Naive B cell (primary cell): ENCODE results near the gene CDK5RAP1. TPM values are rescaled to one million over a fixed set of nuclear protein-coding genes. Genes with fewer than 3 reads are reported as not detected.
"Not testable (repeated sequence)": the region's sequence is repeated elsewhere in the genome, so short reads cannot be mapped to it uniquely, and the experiment has no call there.

Source experiments
- ATAC-seq, 2 donors: fragments of 150-1000 bp; cut with Tn5 transposase; 2 replicates each; pipeline ENCODE4 v1.10.0; 2021; ENCODE audit warnings: low read depth in 2 of 2, mild to moderate bottlenecking in 2 of 2, moderate library complexity in 2 of 2
- DNase-seq: peaks from one replicate; pipeline ENCODE4 v3.0.0; 2022
- H3K27ac Mint-ChIP-seq, 6 donors: one replicate each; pipeline ENCODE4 v1.8.0; 2020 to 2022; ENCODE audit warnings: mild to moderate bottlenecking in 6 of 6, mixed read lengths in 6 of 6, moderate library complexity in 5 of 6, inconsistent platforms in 2 of 6
- H3K27me3 Mint-ChIP-seq, 3 donors: one replicate each; pipeline ENCODE4 v1.8.0; 2021 to 2022; ENCODE audit warnings: mixed read lengths in 3 of 3, mild to moderate bottlenecking in 1 of 3
- H3K36me3 Mint-ChIP-seq, 2 donors: one replicate each; pipeline ENCODE4 v1.8.0; 2020 to 2022; ENCODE audit warnings: mixed read lengths in 2 of 2, inconsistent platforms in 1 of 2, mild to moderate bottlenecking in 1 of 2
- H3K4me1 Mint-ChIP-seq, 3 donors: one replicate each; pipeline ENCODE4 v1.8.0; 2020 to 2022; ENCODE audit warnings: mixed read lengths in 3 of 3, inconsistent platforms in 1 of 3, mild to moderate bottlenecking in 1 of 3, moderate library complexity in 1 of 3
- H3K4me3 Mint-ChIP-seq, 8 donors: one replicate each; pipeline ENCODE4 v1.8.0; 2020 to 2022; ENCODE audit warnings: mild to moderate bottlenecking in 8 of 8, mixed read lengths in 8 of 8, moderate library complexity in 8 of 8, inconsistent platforms in 2 of 8
- H3K9me3 Mint-ChIP-seq, 7 donors: one replicate each; pipeline ENCODE4 v1.8.0; 2020 to 2022; ENCODE audit warnings: mixed read lengths in 7 of 7, mild to moderate bottlenecking in 5 of 7, inconsistent platforms in 2 of 7, moderate library complexity in 1 of 7
- polyA plus RNA-seq, 6 donors: library from polyadenylated mRNA; unstranded; fragments of 300-500 nt; fragmentation: Illumina TruSeq; gene quantifications; one replicate each; pipeline ENCODE4 v1.2.3, GENCODE V29; 2021; ENCODE audit warnings: low read depth in 6 of 6

CDK5RAP1 gene
- polyA plus RNA-seq, result 10 to 100 TPM; 22.4 to 53.5 (median 28.8) TPM

- H3K27ac Mint-ChIP-seq, result peak within 1 kb of the TSS; percentile 61 to 94 (median 87)
- H3K4me1 Mint-ChIP-seq, result peaks cover 28 to 60% (median 58%) of the 10 kb centered on the region in 3 donors
- H3K4me3 Mint-ChIP-seq, result peak within 1 kb of the TSS; percentile 92 to 99 (median 97)
- no peaks in the 10 kb centered on the region for H3K36me3 Mint-ChIP-seq
- H3K9me3 Mint-ChIP-seq, result no peaks in the 10 kb centered on the region
- peak; percentile 77 for DNase-seq
- peak; percentile 97 to 99 for ATAC-seq
- H3K27me3 Mint-ChIP-seq, result no peaks in the 10 kb centered on the region
Measured at GRCh38 chr20:33401184-33401920, at the start of gene CDK5RAP1. Gene CDK5RAP1 (minus strand): TSS chr20:33401519. CDS start chr20:33397064, 4,455 bp downstream.

GRCh38 chr20:33450867-33451266 is 49.5 kb upstream of the CDK5RAP1 start:
- no peak for ATAC-seq
- H3K4me1 Mint-ChIP-seq, result peaks cover 0 to under 1% (median 0%) of the 10 kb centered on the region in 3 donors

GRCh38 chr20:33445881-33446625 is 44.7 kb upstream of the CDK5RAP1 start:
- Mint-ChIP-seq H3K4me1 (peaks cover 27 to 37% (median 30%) of the 10 kb centered on the region in 3 donors), H3K9me3 (peaks cover 0 to 2% (median 0%) of the 10 kb centered on the region in 7 donors), H3K4me3 (peak overlapping the region in 2 of 8 donors; percentile 35 to 89), H3K27ac (peak overlapping the region in 3 of 6 donors; percentile 3 to 43 (median 9)), H3K27me3 (no peaks in the 10 kb centered on the region), H3K36me3 (no peaks in the 10 kb centered on the region)
- no peak for DNase-seq
- no peak for ATAC-seq

More at GRCh38 chr20:33450867-33451266, 49.5 kb upstream of the CDK5RAP1 start:
- no peak overlapping the region for H3K4me3 Mint-ChIP-seq
- no peaks in the 10 kb centered on the region for H3K27me3 Mint-ChIP-seq
- no peaks in the 10 kb centered on the region for H3K36me3 Mint-ChIP-seq
- no peak for DNase-seq
- H3K27ac Mint-ChIP-seq, result no peak overlapping the region
- H3K9me3 Mint-ChIP-seq, result peaks cover 0 to 2% (median 0%) of the 10 kb centered on the region in 7 donors

- H3K4me1 Mint-ChIP-seq, result peaks cover 27 to 38% (median 30%) of the 10 kb centered on the region in 3 donors
- H3K9me3 Mint-ChIP-seq, result peaks cover 0 to 2% (median 0%) of the 10 kb centered on the region in 7 donors
- DNase-seq (no peak), ATAC-seq (no peak)
- peak overlapping the region; percentile 89 to 95 (median 92) for H3K4me3 Mint-ChIP-seq
- no peaks in the 10 kb centered on the region for H3K27me3 Mint-ChIP-seq
- H3K36me3 Mint-ChIP-seq, result no peaks in the 10 kb centered on the region
- peak overlapping the region in 5 of 6 donors; percentile 1 to 89 (median 66) for H3K27ac Mint-ChIP-seq
Measured at GRCh38 chr20:33444797-33445560, 43.7 kb upstream of the CDK5RAP1 start.

GRCh38 chr20:33443512-33444239 is 42.4 kb upstream of the CDK5RAP1 start, which contains the start of gene SNTA1:
Gene SNTA1 (minus strand): TSS chr20:33443763. CDS start chr20:33443620, 143 bp downstream.
- Mint-ChIP-seq H3K4me1 (peaks cover 27 to 38% (median 30%) of the 10 kb centered on the region in 3 donors), H3K4me3 (peak within 1 kb of the TSS; percentile 89 to 95 (median 93)), H3K9me3 (peaks cover 0 to 2% (median 0%) of the 10 kb centered on the region in 7 donors), H3K36me3 (no peaks in the 10 kb centered on the region), H3K27ac (peak within 1 kb of the TSS; percentile 67 to 95 (median 90)), H3K27me3 (no peaks in the 10 kb centered on the region)
- ATAC-seq (peak; percentile 77 to 81), DNase-seq (peak; percentile 80)

- Mint-ChIP-seq H3K27me3 (no peaks in the 10 kb centered on the region), H3K4me1 (peaks cover 27 to 38% (median 30%) of the 10 kb centered on the region in 3 donors), H3K9me3 (no peaks in the 10 kb centered on the region), H3K4me3 (peak overlapping the region; percentile 78 to 95 (median 88)), H3K27ac (peak overlapping the region in 4 of 6 donors; percentile 15 to 88 (median 70)), H3K36me3 (no peaks in the 10 kb centered on the region)
- DNase-seq, result no peak
- ATAC-seq, result peak; percentile 4 to 7
Measured at GRCh38 chr20:33443006-33443511, 41.7 kb upstream of the CDK5RAP1 start.

- Mint-ChIP-seq H3K4me1 (peaks cover 27 to 38% (median 30%) of the 10 kb centered on the region in 3 donors), H3K36me3 (no peaks in the 10 kb centered on the region), H3K4me3 (peak overlapping the region; percentile 78 to 95 (median 88)), H3K27me3 (no peaks in the 10 kb centered on the region), H3K27ac (peak overlapping the region in 3 of 6 donors; percentile 67 to 88 (median 73)), H3K9me3 (no peaks in the 10 kb centered on the region)
- DNase-seq (no peak), ATAC-seq (no peak)
Measured at GRCh38 chr20:33442136-33443005, 41.1 kb upstream of the CDK5RAP1 start.

GRCh38 chr20:33441142-33441955 is 40.0 kb upstream of the CDK5RAP1 start:
- peak overlapping the region in 6 of 8 donors; percentile 33 to 85 (median 68) for H3K4me3 Mint-ChIP-seq
- ATAC-seq, result no peak
- H3K36me3 Mint-ChIP-seq, result no peaks in the 10 kb centered on the region
- H3K27me3 Mint-ChIP-seq, result no peaks in the 10 kb centered on the region
- no peak overlapping the region for H3K27ac Mint-ChIP-seq
- peaks cover 27 to 38% (median 30%) of the 10 kb centered on the region in 3 donors for H3K4me1 Mint-ChIP-seq
- DNase-seq, result no peak
- H3K9me3 Mint-ChIP-seq, result no peaks in the 10 kb centered on the region

GRCh38 chr20:33440562-33440961 is 39.2 kb upstream of the CDK5RAP1 start:
- not testable (repeated sequence) for H3K36me3 Mint-ChIP-seq, DNase-seq, ATAC-seq, H3K9me3 Mint-ChIP-seq, H3K27ac Mint-ChIP-seq, H3K27me3 Mint-ChIP-seq
- H3K4me3 Mint-ChIP-seq, result peak overlapping the region in 1 of 8 donors; percentile 27
- H3K4me1 Mint-ChIP-seq, result peaks cover 27 to 36% (median 30%) of the 10 kb centered on the region in 3 donors

GRCh38 chr20:33438481-33438880 is 37.2 kb upstream of the CDK5RAP1 start:
- Mint-ChIP-seq H3K4me1 (peaks cover 14 to 20% (median 17%) of the 10 kb centered on the region in 3 donors), H3K36me3 (no peaks in the 10 kb centered on the region), H3K9me3 (no peaks in the 10 kb centered on the region), H3K27ac (peak overlapping the region in 1 of 6 donors; percentile 59), H3K4me3 (no peak overlapping the region), H3K27me3 (no peaks in the 10 kb centered on the region)
- no peak for DNase-seq
- no peak for ATAC-seq
